ENCODE measurements around the gene IFNA6.
A peak's percentile ranks its signal among the peaks of the same experiment; 100 is the strongest.
"Not testable (repeated sequence)": the region's sequence is repeated elsewhere in the genome, so short reads cannot be mapped to it uniquely, and the experiment has no call there.

IFNA6 gene

GRCh38 chr9:21350787-21351186, at the start of gene IFNA6:
Gene IFNA6, minus strand, starts transcription at chr9:21350887. Its CDS starts 0 bp downstream, at chr9:21350887.
- no peak for DNase-seq (ENCODE audit: extremely low spot score, insufficient read length, low read depth)
- FAIRE-seq = no peak

- peak; percentile 65 for FAIRE-seq
- no peak for DNase-seq (ENCODE audit: extremely low spot score, insufficient read length, low read depth)
Measured at GRCh38 chr9:21399956-21400355, 49.3 kb upstream of the IFNA6 start.

- DNase-seq (ENCODE audit: extremely low spot score, insufficient read length, low read depth) = no peak
- peak; percentile 9 for FAIRE-seq
Measured at GRCh38 chr9:21398955-21399489, 48.3 kb upstream of the IFNA6 start.

- DNase-seq (ENCODE audit: extremely low spot score, insufficient read length, low read depth) (no peak), FAIRE-seq (peak; percentile 67)
Measured at GRCh38 chr9:21395778-21396717, 45.4 kb upstream of the IFNA6 start.

- DNase-seq (ENCODE audit: extremely low spot score, insufficient read length, low read depth) = no peak
- FAIRE-seq = peak; percentile 77
Measured at GRCh38 chr9:21392270-21392669, 41.6 kb upstream of the IFNA6 start.

- FAIRE-seq = peak; percentile 86
- DNase-seq (ENCODE audit: extremely low spot score, insufficient read length, low read depth) = no peak
Measured at GRCh38 chr9:21385131-21385670, 34.5 kb upstream of the IFNA6 start, which contains the start of gene IFNA2. Gene IFNA2, minus strand, starts transcription at chr9:21385398. Its CDS starts 69 bp downstream, at chr9:21385329.

GRCh38 chr9:21383627-21384026, 32.9 kb upstream of the IFNA6 start:
- FAIRE-seq (no peak), DNase-seq (ENCODE audit: extremely low spot score, insufficient read length, low read depth) (no peak)

GRCh38 chr9:21381448-21382339, 31.0 kb upstream of the IFNA6 start:
- DNase-seq (ENCODE audit: extremely low spot score, insufficient read length, low read depth) = peak; percentile 40

GRCh38 chr9:21371467-21371866, 20.8 kb upstream of the IFNA6 start:
- FAIRE-seq; DNase-seq (ENCODE audit: extremely low spot score, insufficient read length, low read depth): not testable (repeated sequence)

More at GRCh38 chr9:21381448-21382339, 31.0 kb upstream of the IFNA6 start:
- FAIRE-seq = peak; percentile 97

- FAIRE-seq (no peak), DNase-seq (ENCODE audit: extremely low spot score, insufficient read length, low read depth) (no peak)
Measured at GRCh38 chr9:21367957-21368356, 17.3 kb upstream of the IFNA6 start, which contains the start of gene IFNA13. Gene IFNA13, minus strand, starts transcription at chr9:21368057. Its CDS starts 47 bp downstream, at chr9:21368010.

- DNase-seq (ENCODE audit: extremely low spot score, insufficient read length, low read depth) = not testable (repeated sequence)
- peak; percentile 18 for FAIRE-seq
Measured at GRCh38 chr9:21367169-21367568, 16.5 kb upstream of the IFNA6 start.

GRCh38 chr9:21362287-21362686, 11.6 kb upstream of the IFNA6 start:
- DNase-seq (ENCODE audit: extremely low spot score, insufficient read length, low read depth) = no peak

GRCh38 chr9:21357479-21358460, 7.1 kb upstream of the IFNA6 start:
- FAIRE-seq (peak; percentile 91), DNase-seq (ENCODE audit: extremely low spot score, insufficient read length, low read depth) (no peak)

More at GRCh38 chr9:21362287-21362686, 11.6 kb upstream of the IFNA6 start:
- FAIRE-seq = no peak

- no peak for DNase-seq (ENCODE audit: extremely low spot score, insufficient read length, low read depth)
- no peak for FAIRE-seq
Measured at GRCh38 chr9:21348430-21348970, 2.2 kb downstream of the IFNA6 start.

GRCh38 chr9:21340735-21341134, 10.0 kb downstream of the IFNA6 start:
- FAIRE-seq (no peak), DNase-seq (ENCODE audit: extremely low spot score, insufficient read length, low read depth) (no peak)

- no peak for DNase-seq (ENCODE audit: extremely low spot score, insufficient read length, low read depth)
- FAIRE-seq = no peak
Measured at GRCh38 chr9:21336457-21336856, 14.2 kb downstream of the IFNA6 start.

GRCh38 chr9:21334701-21335632, 15.7 kb downstream of the IFNA6 start, which contains the start of gene KLHL9:
Gene KLHL9, minus strand, starts transcription at chr9:21335404. Its CDS starts 545 bp downstream, at chr9:21334859.
- FAIRE-seq (peak; percentile 97), DNase-seq (ENCODE audit: extremely low spot score, insufficient read length, low read depth) (peak; percentile 85)
